Stimulated activated CD4-positive, alpha-beta T cell treated with anti-CD3 and anti-CD28 coated beads, Interleukin-1b, Interleukin-23, amount 100 ng/mL, for 48 hours (primary cell): ENCODE results near the gene C10orf90.
"Not testable (repeated sequence)": the region's sequence is repeated elsewhere in the genome, so short reads cannot be mapped to it uniquely, and the experiment has no call there.

Experiments
- DNase-seq: peaks from one replicate; pipeline ENCODE4 v3.0.0-alpha.2; 2020

C10orf90 gene

GRCh38 chr10:126581648-126582046 is 88.8 kb downstream of the C10orf90 start:
- no peak for DNase-seq

GRCh38 chr10:126580873-126581647 is 89.4 kb downstream of the C10orf90 start:
- DNase-seq = no peak

- no peak for DNase-seq
These were observed 94.2 kb downstream of the C10orf90 start for GRCh38 chr10:126576336-126576735.

- no peak for DNase-seq
These were observed 99.6 kb downstream of the C10orf90 start for GRCh38 chr10:126570621-126571602.

GRCh38 chr10:126570245-126570570 is 100.3 kb downstream of the C10orf90 start:
- DNase-seq = no peak

GRCh38 chr10:126569513-126570244 is 100.8 kb downstream of the C10orf90 start:
- no peak for DNase-seq

- DNase-seq = no peak
These were observed 101.6 kb downstream of the C10orf90 start for GRCh38 chr10:126568809-126569385.

GRCh38 chr10:126565871-126566270 is 104.6 kb downstream of the C10orf90 start:
- DNase-seq = no peak

GRCh38 chr10:126565441-126565840 is 105.1 kb downstream of the C10orf90 start:
- no peak for DNase-seq

GRCh38 chr10:126564326-126564888 is 106.1 kb downstream of the C10orf90 start:
- no peak for DNase-seq

GRCh38 chr10:126563361-126563760 is 107.1 kb downstream of the C10orf90 start:
- no peak for DNase-seq

GRCh38 chr10:126561921-126562680 is 108.4 kb downstream of the C10orf90 start:
- DNase-seq = no peak

GRCh38 chr10:126561294-126561920 is 109.1 kb downstream of the C10orf90 start:
- DNase-seq = no peak

- no peak for DNase-seq
These were observed 111.6 kb downstream of the C10orf90 start for GRCh38 chr10:126558881-126559280.

GRCh38 chr10:126551202-126551601 is 119.3 kb downstream of the C10orf90 start:
- DNase-seq = no peak

GRCh38 chr10:126550586-126550985 is 119.9 kb downstream of the C10orf90 start:
- DNase-seq = not testable (repeated sequence)

- no peak for DNase-seq
These were observed 121.1 kb downstream of the C10orf90 start for GRCh38 chr10:126549344-126549743.

- DNase-seq = no peak
These were observed 125.9 kb downstream of the C10orf90 start for GRCh38 chr10:126544565-126544964.

GRCh38 chr10:126538439-126539135 is 131.9 kb downstream of the C10orf90 start:
- DNase-seq = no peak

- DNase-seq = no peak
These were observed 133.8 kb downstream of the C10orf90 start for GRCh38 chr10:126536656-126537055.

GRCh38 chr10:126536148-126536547 is 134.3 kb downstream of the C10orf90 start:
- no peak for DNase-seq
